ENCODE measurements around the gene RPS13.

DNA sequence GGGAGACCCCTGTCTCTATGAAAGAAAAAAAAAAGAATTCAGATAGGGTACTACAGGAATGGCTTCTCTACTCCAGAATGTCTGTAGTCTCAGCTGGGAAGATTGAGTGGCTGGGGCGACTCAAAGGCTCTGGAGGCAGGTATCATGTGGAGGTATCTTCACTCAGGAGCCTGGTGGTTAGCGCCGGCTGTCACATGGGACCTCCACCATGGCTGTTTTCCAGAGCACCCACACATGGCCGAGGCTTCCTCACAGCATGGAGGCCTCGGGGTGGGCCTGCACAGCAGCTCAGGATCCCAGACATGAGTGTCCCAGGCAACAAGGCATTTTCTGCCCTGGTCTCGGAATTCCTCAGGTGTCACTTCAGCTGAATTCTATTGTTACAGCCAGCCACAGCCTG lies 10.1 kb downstream of the RPS13 start:
- TF ChIP-seq SREBF1 (IDR thresholded peaks at IDR 0.05; ENCODE audit: low read length) (no peak), EP300 (IDR thresholded peaks at IDR 0.05; ENCODE audit: borderline replicate concordance in 1 of 2, control insufficient read depth in 1 of 2, low read depth in 2 of 2, low read length in 2 of 2) (no peak), STAT3 (IDR thresholded peaks at IDR 0.05; ENCODE audit: low read depth, low read length) (no peak), CREB1 (IDR thresholded peaks at IDR 0.05; ENCODE audit: low read depth) (no peak), TAF1 (IDR thresholded peaks at IDR 0.05; ENCODE audit: borderline replicate concordance, low read depth, low read length) (no peak), CHD2 (IDR thresholded peaks at IDR 0.05; ENCODE audit: borderline replicate concordance, low read depth, low read length) (no peak), HCFC1 (IDR thresholded peaks at IDR 0.05; ENCODE audit: low read length) (no peak), NRF1 (conservative IDR thresholded peaks at IDR 0.05; ENCODE audit: low read depth, low read length) (no peak)
- TF ChIP-seq, protein P1, sequence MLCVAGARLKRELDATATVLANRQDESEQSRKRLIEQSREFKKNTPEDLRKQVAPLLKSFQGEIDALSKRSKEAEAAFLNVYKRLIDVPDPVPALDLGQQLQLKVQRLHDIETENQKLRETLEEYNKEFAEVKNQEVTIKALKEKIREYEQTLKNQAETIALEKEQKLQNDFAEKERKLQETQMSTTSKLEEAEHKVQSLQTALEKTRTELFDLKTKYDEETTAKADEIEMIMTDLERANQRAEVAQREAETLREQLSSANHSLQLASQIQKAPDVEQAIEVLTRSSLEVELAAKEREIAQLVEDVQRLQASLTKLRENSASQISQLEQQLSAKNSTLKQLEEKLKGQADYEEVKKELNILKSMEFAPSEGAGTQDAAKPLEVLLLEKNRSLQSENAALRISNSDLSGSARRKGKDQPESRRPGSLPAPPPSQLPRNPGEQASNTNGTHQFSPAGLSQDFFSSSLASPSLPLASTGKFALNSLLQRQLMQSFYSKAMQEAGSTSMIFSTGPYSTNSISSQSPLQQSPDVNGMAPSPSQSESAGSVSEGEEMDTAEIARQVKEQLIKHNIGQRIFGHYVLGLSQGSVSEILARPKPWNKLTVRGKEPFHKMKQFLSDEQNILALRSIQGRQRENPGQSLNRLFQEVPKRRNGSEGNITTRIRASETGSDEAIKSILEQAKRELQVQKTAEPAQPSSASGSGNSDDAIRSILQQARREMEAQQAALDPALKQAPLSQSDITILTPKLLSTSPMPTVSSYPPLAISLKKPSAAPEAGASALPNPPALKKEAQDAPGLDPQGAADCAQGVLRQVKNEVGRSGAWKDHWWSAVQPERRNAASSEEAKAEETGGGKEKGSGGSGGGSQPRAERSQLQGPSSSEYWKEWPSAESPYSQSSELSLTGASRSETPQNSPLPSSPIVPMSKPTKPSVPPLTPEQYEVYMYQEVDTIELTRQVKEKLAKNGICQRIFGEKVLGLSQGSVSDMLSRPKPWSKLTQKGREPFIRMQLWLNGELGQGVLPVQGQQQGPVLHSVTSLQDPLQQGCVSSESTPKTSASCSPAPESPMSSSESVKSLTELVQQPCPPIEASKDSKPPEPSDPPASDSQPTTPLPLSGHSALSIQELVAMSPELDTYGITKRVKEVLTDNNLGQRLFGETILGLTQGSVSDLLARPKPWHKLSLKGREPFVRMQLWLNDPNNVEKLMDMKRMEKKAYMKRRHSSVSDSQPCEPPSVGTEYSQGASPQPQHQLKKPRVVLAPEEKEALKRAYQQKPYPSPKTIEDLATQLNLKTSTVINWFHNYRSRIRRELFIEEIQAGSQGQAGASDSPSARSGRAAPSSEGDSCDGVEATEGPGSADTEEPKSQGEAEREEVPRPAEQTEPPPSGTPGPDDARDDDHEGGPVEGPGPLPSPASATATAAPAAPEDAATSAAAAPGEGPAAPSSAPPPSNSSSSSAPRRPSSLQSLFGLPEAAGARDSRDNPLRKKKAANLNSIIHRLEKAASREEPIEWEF (IDR thresholded peaks at IDR 0.05; ENCODE audit: insufficient replicate concordance, low read depth, low read length): no peak
- TF ChIP-seq, protein P2, sequence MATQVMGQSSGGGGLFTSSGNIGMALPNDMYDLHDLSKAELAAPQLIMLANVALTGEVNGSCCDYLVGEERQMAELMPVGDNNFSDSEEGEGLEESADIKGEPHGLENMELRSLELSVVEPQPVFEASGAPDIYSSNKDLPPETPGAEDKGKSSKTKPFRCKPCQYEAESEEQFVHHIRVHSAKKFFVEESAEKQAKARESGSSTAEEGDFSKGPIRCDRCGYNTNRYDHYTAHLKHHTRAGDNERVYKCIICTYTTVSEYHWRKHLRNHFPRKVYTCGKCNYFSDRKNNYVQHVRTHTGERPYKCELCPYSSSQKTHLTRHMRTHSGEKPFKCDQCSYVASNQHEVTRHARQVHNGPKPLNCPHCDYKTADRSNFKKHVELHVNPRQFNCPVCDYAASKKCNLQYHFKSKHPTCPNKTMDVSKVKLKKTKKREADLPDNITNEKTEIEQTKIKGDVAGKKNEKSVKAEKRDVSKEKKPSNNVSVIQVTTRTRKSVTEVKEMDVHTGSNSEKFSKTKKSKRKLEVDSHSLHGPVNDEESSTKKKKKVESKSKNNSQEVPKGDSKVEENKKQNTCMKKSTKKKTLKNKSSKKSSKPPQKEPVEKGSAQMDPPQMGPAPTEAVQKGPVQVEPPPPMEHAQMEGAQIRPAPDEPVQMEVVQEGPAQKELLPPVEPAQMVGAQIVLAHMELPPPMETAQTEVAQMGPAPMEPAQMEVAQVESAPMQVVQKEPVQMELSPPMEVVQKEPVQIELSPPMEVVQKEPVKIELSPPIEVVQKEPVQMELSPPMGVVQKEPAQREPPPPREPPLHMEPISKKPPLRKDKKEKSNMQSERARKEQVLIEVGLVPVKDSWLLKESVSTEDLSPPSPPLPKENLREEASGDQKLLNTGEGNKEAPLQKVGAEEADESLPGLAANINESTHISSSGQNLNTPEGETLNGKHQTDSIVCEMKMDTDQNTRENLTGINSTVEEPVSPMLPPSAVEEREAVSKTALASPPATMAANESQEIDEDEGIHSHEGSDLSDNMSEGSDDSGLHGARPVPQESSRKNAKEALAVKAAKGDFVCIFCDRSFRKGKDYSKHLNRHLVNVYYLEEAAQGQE (IDR thresholded peaks at IDR 0.05; ENCODE audit: low read depth, low read length): no peak
- TF ChIP-seq, protein P3, sequence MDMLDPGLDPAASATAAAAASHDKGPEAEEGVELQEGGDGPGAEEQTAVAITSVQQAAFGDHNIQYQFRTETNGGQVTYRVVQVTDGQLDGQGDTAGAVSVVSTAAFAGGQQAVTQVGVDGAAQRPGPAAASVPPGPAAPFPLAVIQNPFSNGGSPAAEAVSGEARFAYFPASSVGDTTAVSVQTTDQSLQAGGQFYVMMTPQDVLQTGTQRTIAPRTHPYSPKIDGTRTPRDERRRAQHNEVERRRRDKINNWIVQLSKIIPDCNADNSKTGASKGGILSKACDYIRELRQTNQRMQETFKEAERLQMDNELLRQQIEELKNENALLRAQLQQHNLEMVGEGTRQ (IDR thresholded peaks at IDR 0.05; ENCODE audit: borderline replicate concordance, low read depth, low read length): no peak
- TF ChIP-seq, protein P4, sequence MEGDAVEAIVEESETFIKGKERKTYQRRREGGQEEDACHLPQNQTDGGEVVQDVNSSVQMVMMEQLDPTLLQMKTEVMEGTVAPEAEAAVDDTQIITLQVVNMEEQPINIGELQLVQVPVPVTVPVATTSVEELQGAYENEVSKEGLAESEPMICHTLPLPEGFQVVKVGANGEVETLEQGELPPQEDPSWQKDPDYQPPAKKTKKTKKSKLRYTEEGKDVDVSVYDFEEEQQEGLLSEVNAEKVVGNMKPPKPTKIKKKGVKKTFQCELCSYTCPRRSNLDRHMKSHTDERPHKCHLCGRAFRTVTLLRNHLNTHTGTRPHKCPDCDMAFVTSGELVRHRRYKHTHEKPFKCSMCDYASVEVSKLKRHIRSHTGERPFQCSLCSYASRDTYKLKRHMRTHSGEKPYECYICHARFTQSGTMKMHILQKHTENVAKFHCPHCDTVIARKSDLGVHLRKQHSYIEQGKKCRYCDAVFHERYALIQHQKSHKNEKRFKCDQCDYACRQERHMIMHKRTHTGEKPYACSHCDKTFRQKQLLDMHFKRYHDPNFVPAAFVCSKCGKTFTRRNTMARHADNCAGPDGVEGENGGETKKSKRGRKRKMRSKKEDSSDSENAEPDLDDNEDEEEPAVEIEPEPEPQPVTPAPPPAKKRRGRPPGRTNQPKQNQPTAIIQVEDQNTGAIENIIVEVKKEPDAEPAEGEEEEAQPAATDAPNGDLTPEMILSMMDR (IDR thresholded peaks at IDR 0.05 in 2 of 3, conservative IDR thresholded peaks at IDR 0.05 in 1 of 3; ENCODE audit: control insufficient read depth in 2 of 3, extremely low read depth in 1 of 3, insufficient read depth in 1 of 3, low read depth in 3 of 3, low read length in 3 of 3): no peak
